ENCODE results near the gene CBLB.

The CBLB gene

GRCh38 chr3:105869531-105869833, 670 bp upstream of the CBLB start (continued):
- TF ChIP-seq ZSCAN4 (tag by site-specific recombination; IDR thresholded peaks at IDR 0.05) (no peak), ZFP37 (tag by site-specific recombination; IDR thresholded peaks at IDR 0.05) (no peak), ZNF121 (tag by site-specific recombination; IDR thresholded peaks at IDR 0.05) (no peak), ZNF521 (tag by site-specific recombination; IDR thresholded peaks at IDR 0.05) (no peak), ZNF214 (tag by site-specific recombination; IDR thresholded peaks at IDR 0.05; ENCODE audit: borderline replicate concordance) (no peak), ZSCAN18 (tag by site-specific recombination; IDR thresholded peaks at IDR 0.05) (no peak), TSHZ1 (tag by site-specific recombination; IDR thresholded peaks at IDR 0.05; ENCODE audit: borderline replicate concordance) (no peak), ZNF16 (tag by site-specific recombination; IDR thresholded peaks at IDR 0.05; ENCODE audit: low read depth) (no peak), ZNF529 (tag by site-specific recombination; IDR thresholded peaks at IDR 0.05; ENCODE audit: insufficient replicate concordance) (no peak), ZNF292 (tag by site-specific recombination; IDR thresholded peaks at IDR 0.05; ENCODE audit: borderline replicate concordance, low read depth) (no peak), ZNF837 (tag by site-specific recombination; IDR thresholded peaks at IDR 0.05) (no peak), ZNF580 (tag by site-specific recombination; IDR thresholded peaks at IDR 0.05) (0 out of 2 replicates have a peak, but pooled peaks have one; percentile 5), PRDM10 (tag by site-specific recombination; IDR thresholded peaks at IDR 0.05) (no peak; the same call in 1 of the 2 replicates), ZNF629 (tag by site-specific recombination; IDR thresholded peaks at IDR 0.05) (peak; percentile 78), ZNF560 (tag by site-specific recombination; IDR thresholded peaks at IDR 0.05; ENCODE audit: borderline replicate concordance) (no peak), KLF16 (tag by site-specific recombination; IDR thresholded peaks at IDR 0.05) (no peak), ZEB2 (tag by site-specific recombination; IDR thresholded peaks at IDR 0.05) (no peak), OSR2 (tag by site-specific recombination; IDR thresholded peaks at IDR 0.05) (no peak), ZFP3 (tag by site-specific recombination; IDR thresholded peaks at IDR 0.05; ENCODE audit: low read depth) (no peak)

Measured in HEK293 (cell line).